SK-N-SH (cell line): ENCODE results near the gene SYAP1.
A peak's percentile ranks its signal among the peaks of the same experiment; 100 is the strongest.

ENCODE experiments used
- EP300 ChIP-seq, 2 experiments: IDR thresholded peaks; 2 replicates each; pipeline versions ENCODE4 v1.4.0 to v1.6.1; 2012; ENCODE audit warnings: borderline replicate concordance in 1 of 2, low read depth in 1 of 2, low read length in 1 of 2
- EZH2phosphoT487 ChIP-seq: fragments of 200-600 bp; sonication (generic); IDR thresholded peaks from 2 replicates; pipeline ENCODE4 v1.6.1; 2017; ENCODE audit warnings: low read depth, mixed run types, mild to moderate bottlenecking, antibody characterized with exemption, moderate library complexity, borderline replicate concordance
- RXRA ChIP-seq: IDR thresholded peaks from 2 replicates; pipeline ENCODE4 v1.4.0; 2012; ENCODE audit warnings: low read depth, mild to moderate bottlenecking, borderline replicate concordance
- YY1 ChIP-seq: IDR thresholded peaks from 2 replicates; pipeline ENCODE4 v1.4.0; 2012; ENCODE audit warnings: low read depth, mild to moderate bottlenecking
- TF ChIP-seq, protein P1 (sequence below): fragments of 200-600 bp; sonication (generic); IDR thresholded peaks from 2 replicates; pipeline ENCODE4 v1.6.1; 2017; ENCODE audit warnings: antibody characterized with exemption, mild to moderate bottlenecking, moderate library complexity

DNA sequence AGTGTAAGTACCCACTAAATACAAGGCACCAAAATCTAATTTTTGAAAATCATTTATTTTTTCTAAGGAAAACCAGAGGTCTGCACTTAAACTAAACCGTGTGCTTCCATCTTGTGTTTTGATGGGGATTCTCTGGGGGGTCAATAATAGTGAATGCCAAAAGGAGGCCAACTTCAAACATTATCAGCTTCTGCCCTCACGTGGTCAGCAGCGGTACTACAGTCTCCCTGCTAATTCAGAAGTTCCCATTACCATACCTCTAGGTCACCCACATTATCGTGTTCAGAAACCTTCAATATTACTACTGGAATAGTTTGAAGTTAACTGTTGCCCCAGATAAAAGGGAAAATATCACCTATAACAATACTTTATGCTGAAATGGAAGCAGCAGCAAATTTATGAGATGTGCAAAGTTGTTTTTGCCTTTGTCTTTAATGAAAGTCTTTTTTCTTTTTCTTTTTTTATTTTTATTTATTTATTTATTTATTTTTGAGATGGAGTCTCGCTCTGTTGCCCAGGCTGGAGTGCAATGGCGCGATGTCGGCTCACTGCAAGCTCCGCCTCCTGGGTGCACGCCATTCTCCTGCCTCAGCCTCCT is 24.2 kb upstream of the SYAP1 start:
- TF ChIP-seq EZH2phosphoT487 (no peak), RXRA (no peak), EP300 (IDR thresholded peaks at IDR 0.05; ENCODE audit: borderline replicate concordance in 1 of 2, low read depth in 1 of 2, low read length in 1 of 2) (no peak), YY1 (no peak)
- TF ChIP-seq, protein P1, sequence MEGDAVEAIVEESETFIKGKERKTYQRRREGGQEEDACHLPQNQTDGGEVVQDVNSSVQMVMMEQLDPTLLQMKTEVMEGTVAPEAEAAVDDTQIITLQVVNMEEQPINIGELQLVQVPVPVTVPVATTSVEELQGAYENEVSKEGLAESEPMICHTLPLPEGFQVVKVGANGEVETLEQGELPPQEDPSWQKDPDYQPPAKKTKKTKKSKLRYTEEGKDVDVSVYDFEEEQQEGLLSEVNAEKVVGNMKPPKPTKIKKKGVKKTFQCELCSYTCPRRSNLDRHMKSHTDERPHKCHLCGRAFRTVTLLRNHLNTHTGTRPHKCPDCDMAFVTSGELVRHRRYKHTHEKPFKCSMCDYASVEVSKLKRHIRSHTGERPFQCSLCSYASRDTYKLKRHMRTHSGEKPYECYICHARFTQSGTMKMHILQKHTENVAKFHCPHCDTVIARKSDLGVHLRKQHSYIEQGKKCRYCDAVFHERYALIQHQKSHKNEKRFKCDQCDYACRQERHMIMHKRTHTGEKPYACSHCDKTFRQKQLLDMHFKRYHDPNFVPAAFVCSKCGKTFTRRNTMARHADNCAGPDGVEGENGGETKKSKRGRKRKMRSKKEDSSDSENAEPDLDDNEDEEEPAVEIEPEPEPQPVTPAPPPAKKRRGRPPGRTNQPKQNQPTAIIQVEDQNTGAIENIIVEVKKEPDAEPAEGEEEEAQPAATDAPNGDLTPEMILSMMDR, result peak; percentile 97
